ELR (cell line): ENCODE data around the gene GANAB.
A peak's percentile ranks its signal among the peaks of the same experiment; 100 is the strongest.
"Not testable (repeated sequence)": the region's sequence is repeated elsewhere in the genome, so short reads cannot be mapped to it uniquely, and the experiment has no call there.

Experiments
- DNase-seq: peaks from one replicate; pipeline ENCODE4 v3.0.0-alpha.2; 2015; ENCODE audit warnings: low read depth

The GANAB gene

DNA sequence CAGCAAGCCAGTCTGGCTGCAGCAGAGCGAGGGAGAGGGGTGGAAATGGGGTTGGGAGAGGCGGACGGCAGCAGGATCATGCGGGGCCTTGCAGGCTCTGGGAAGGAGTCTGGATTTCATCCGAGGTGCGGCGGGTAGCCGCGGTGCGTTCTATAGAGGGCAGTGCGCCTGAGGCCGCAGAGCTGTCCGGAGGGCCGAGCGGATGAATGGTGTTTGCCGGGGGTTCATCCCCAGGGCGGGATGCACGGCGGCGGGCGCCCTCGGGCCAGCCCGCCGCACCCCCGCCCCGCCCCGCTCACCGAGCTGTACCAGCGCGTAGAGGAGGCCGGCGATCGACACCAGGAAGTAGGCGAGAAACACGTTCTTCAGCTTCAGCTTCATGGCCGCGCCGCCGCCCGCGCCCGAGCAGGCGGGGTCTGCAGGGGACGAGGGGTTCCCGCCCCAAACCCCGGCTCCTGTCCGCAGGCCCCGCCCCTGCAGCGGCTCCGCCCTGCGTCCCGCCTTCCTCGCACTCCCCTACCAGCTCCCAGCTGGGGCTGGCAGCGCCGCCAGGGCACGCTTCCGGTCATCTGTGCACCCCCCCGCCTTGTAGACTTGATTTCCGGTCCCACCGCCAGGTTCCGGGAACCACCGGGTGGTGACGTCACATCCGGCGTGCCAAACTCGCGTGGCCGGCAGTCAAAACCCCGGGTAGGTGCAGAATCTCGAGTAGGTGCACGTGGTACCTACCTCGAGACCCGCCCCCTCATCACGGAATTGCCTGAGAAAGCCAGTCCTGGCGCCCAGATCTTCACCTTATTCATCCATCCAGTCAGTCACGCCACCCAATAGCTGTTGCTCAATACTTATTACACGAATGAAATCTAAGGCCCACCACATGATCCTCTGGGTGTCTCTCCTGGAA lies 24.6 kb downstream of the GANAB start, which contains the start of gene B3GAT3:
Gene B3GAT3 (minus strand): TSS at position 420 of the 904 bp plus-strand sequence. CDS start 39 bp downstream, at position 381.
- peak; percentile 98 for DNase-seq

DNA sequence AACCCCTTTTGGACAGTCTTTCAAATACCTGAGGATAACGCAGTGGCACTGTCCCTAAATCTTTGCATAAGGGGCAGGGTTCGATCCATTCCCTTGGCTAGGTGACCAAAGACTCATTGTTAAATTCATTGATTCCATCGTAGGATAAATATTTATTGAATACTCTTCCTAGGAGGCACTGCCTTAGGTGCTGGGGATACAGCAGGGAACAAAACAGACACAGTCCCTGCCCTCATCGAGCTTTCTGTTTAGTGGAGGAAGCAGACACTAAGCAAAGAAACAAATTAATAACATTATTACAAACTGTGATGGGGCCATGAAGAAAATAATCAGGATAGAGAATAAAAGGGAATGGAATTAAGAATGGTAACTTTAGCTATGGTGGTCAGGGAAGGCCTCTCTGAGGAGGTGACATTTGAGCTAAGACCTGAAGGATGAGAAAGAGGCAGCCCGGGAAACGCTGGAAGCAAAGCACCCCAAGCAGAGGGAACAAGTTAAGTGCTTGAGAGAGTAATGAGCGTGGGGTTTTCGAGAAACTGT lies 25.3 kb downstream of the GANAB start:
- DNase-seq: no peak

GRCh38 chr11:62616957-62617356 lies 29.5 kb downstream of the GANAB start:
- not testable (repeated sequence) for DNase-seq

DNA sequence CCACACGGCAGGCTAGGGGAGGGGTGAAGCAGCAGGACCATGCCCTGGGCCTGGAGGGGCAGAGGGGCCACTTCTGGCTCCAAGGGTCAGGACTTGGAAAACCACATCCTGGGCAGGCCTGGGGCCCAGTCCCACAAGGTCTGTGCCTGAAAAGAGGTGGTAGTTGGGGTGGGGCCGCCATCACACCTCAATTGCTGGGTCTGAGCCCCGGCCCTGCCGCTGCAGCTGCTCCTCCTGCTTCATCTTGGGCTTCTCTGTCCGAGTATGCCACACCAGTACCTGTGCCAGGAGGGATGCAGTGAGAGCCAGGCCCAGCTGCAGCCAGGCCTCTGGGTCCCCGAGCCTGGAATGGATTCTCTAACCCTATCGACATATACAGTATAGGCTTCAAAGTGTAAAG lies 30.9 kb downstream of the GANAB start:
- no peak for DNase-seq

GRCh38 chr11:62614275-62614674 lies 32.1 kb downstream of the GANAB start:
- DNase-seq: peak; percentile 60

GRCh38 chr11:62613291-62613778 lies 33.1 kb downstream of the GANAB start:
- no peak for DNase-seq

DNA sequence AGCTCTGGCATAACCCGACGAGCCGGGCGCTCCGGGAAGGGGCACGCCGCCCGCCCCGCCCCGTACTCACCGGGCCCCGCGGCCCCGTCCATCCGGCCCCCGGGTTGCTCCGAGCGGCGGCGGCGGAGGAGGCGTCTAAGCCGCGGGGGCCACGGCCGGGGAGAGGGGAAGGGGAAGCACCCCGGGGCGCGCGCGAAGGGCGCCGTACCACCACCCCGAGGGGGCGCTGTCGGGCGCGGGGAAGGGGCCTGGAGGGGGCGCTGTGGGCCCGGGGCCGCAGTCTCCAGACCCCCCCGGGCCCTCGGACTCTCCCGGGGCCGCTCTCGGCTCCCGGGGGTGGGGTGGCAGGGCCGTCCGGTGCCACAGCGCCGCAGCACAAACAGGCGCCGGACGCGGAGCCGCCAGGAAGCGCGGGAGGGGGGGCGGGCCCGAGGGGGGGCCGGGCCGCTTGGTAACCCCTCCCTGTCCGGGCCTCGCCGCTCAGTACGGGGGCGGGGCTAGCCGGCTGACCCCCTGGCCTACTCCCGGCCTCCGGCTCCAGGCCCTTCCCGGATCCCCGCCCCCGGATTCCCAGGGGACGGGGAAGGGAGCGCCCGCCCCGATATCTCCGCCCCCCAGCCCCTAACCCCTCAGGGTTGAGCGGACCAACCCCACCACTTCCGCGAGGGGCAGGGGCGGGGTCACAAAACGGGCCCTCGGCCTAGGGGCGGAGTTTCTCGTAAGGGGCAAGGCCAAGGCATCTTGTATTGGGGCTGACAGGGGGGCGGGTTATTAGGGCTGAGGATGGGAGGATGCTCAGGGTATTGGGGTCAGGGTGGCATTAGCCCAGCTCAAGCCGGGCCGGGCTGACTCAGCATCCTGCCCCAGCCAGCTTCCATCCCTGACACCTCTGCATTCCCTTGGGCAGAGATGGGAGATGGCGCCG lies 33.8 kb downstream of the GANAB start, which contains the start of the genes EML3 and ROM1:
Gene EML3 (minus strand): TSS at position 410 of the 925 bp plus-strand sequence. CDS start 318 bp downstream, at position 92.
Gene ROM1 (plus strand): TSS at position 892 of the 925 bp plus-strand sequence. CDS start 25 bp downstream, at position 917.
- peak; percentile 84 for DNase-seq

GRCh38 chr11:62611705-62612365 lies 34.6 kb downstream of the GANAB start:
- DNase-seq: peak; percentile 72

- DNase-seq: no peak
Measured at GRCh38 chr11:62610814-62611704, 35.4 kb downstream of the GANAB start.

- no peak for DNase-seq
Measured at GRCh38 chr11:62610403-62610802, 36.0 kb downstream of the GANAB start.

DNA sequence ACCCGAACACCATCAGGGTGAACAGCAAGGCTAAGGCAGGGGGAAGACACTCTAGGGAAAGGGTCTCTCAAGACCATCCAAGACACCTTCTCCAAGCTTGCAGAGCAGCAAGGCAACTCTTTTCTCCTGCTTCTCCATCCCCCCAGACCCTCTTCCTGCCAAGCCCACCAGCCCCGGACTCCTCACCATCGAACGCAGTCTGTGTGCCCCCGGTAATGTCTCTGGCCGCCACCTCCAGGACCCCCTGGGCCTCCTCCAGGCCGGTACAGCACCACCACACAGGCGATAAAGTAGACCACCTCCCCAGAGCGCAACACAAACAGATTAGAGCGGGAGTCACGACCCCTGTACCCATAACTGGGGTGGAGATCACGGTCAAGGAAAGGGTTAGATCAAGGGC lies 37.6 kb downstream of the GANAB start:
- DNase-seq: no peak

- DNase-seq: no peak
Measured at GRCh38 chr11:62607714-62608113, 38.7 kb downstream of the GANAB start.

- no peak for DNase-seq
Measured at GRCh38 chr11:62605902-62606301, 40.5 kb downstream of the GANAB start.

DNA sequence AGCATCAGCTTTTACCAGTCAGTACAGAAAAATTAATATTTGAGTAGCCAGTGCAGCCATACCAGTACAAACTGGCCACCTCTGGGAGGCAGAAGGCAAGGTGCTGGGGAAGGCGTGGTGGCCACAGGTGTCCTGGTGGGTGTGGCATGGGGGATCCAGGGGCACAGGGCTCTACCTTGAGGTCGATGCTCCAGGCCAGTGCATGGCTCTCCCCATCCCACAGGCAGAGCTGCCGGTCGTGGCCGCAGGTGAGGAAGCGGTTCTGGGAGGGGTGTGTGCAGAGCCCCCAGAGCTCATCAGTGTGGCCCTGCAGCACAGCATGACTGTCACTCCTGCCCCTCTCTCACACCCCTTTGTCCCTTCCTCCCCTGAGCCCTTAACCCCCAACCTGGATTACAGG lies 40.9 kb downstream of the GANAB start:
- no peak for DNase-seq

- no peak for DNase-seq
Measured at GRCh38 chr11:62604460-62605120, 41.8 kb downstream of the GANAB start.

GRCh38 chr11:62603776-62604299 lies 42.6 kb downstream of the GANAB start:
- DNase-seq: no peak

DNA sequence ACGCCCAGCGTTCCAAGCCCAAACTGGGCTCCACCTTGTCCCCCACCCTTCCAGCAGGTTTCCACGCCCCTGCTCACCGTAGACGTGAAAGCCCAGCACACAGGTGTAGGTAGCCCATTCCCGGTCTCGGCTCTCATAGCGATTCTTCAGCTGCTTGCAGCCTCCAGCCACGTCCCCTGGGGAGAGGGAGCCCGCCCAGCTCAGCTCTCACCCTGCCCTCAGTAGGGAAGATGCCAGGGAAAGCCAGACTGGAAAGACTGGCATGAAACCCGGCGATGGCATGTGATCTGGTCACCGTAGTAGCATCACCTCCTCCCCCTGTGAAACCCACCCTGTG lies 43.4 kb downstream of the GANAB start:
- DNase-seq: no peak

DNA sequence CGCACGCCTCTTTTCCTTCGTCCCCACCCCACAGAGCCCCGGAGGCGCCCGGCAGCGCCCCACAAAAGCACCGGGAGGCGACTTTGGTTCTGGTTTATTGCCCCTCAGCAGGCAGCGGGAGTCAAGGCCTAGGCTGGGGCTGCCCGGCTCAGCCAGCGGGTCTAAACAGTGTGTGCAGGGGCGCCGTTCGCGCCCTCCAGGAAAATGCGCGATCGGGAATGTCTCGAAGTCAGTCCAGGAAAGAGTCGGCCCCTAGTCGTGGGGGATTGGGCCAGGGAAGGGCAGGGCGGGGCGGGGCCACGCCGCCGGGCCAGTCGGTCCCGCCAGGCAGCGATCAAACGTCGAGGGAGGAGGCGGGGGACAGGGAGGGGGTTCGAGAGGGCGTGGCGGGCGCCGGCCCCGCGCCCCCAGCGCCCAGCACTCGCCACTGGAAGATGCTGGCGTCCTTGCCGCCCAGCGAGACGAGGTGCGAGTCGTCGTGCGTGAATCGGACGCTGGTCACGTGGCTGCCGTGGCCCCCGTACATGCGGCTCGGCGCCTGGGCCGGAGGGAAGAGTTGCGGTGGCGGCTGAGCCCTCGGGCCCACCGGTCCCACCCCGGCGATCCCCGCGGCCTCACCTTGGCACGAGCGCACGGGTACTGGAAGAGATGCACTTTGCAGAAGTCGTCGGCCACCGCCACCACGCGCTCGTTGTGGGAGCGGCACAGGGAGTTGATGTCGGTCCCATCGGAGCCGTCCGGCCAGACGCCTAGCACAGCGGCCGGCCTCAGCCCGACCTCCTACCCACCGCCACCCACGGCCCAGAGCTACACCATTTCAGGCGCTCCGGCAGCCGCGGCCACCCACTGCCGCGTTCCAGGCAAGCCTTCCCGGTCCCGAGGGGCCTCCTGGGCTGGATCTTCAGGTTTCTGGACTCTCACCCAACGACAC lies 44.0 kb downstream of the GANAB start:
- DNase-seq: peak; percentile 59
